CD14-positive monocyte (primary cell): Measurements from ENCODE around the gene RAB24. TPM values are rescaled to one million over a fixed set of nuclear protein-coding genes. Genes with fewer than 3 reads are reported as not detected.

Experiments used
- DNase-seq, 3 donors: peaks; one replicate each; pipeline ENCODE4 v3.0.0-alpha.2; 2011 to 2022
- H2AFZ ChIP-seq: 2 replicates; pipeline ENCODE4 v1.6.0; 2012; ENCODE audit warnings: mild to moderate bottlenecking, low read depth, low read length, inconsistent platforms; ENCODE audit not compliant: insufficient read depth, poor library complexity, severe bottlenecking
- H3K27ac ChIP-seq, 2 donors: 1 replicate in 1 of 2; 2 replicates in 1 of 2; pipeline ENCODE4 v1.5.1; 2012 to 2013; ENCODE audit warnings: low read length in 2 of 2, control low read depth in 1 of 2, inconsistent platforms in 1 of 2, low read depth in 1 of 2, mild to moderate bottlenecking in 1 of 2
- H3K27me3 ChIP-seq, 2 donors: one replicate each; pipeline versions ENCODE4 v1.6.0 to v1.6.1; 2011 to 2013; ENCODE audit warnings: low read length in 2 of 2; ENCODE audit not compliant: control insufficient read depth in 2 of 2, insufficient read depth in 2 of 2
- H3K36me3 ChIP-seq, 2 donors: replicated peaks in 1 of 2; 1 replicate in 1 of 2; 2 replicates in 1 of 2; pipeline versions ENCODE4 v1.5.1 to v1.6.1; 2012 to 2013; ENCODE audit warnings: low read length in 2 of 2, control low read depth in 1 of 2, inconsistent platforms in 1 of 2, mild to moderate bottlenecking in 1 of 2; ENCODE audit not compliant: insufficient read depth in 2 of 2, control insufficient read depth in 1 of 2
- H3K4me1 ChIP-seq, 2 donors: 1 replicate in 1 of 2; 2 replicates in 1 of 2; pipeline versions ENCODE4 v1.5.1 to v1.6.1; 2012 to 2013; ENCODE audit warnings: low read length in 2 of 2, control low read depth in 1 of 2, inconsistent platforms in 1 of 2, mild to moderate bottlenecking in 1 of 2, moderate library complexity in 1 of 2; ENCODE audit not compliant: insufficient read depth in 2 of 2, control insufficient read depth in 1 of 2
- H3K4me2 ChIP-seq: replicated peaks from 2 replicates; pipeline ENCODE3; 2012; ENCODE audit warnings: low read length, moderate library complexity, mild to moderate bottlenecking; ENCODE audit not compliant: poor library complexity, severe bottlenecking; ENCODE audit errors: extremely low read depth
- H3K4me3 ChIP-seq, 3 experiments: fragments of 200-600 bp in 1 of 3; sonication (generic) in 1 of 3; replicated peaks in 1 of 3; 1 replicate in 2 of 3; 2 replicates in 1 of 3; pipeline ENCODE4 v1.5.1; 2011 to 2013; ENCODE audit warnings: low read length in 3 of 3, mild to moderate bottlenecking in 3 of 3, control low read depth in 2 of 3, low read depth in 2 of 3, inconsistent platforms in 1 of 3, moderate library complexity in 1 of 3
- H3K79me2 ChIP-seq: 2 replicates; pipeline ENCODE4 v1.6.0; 2012; ENCODE audit warnings: mild to moderate bottlenecking, control low read depth, inconsistent platforms, low read length, moderate library complexity; ENCODE audit not compliant: insufficient read depth
- H3K9ac ChIP-seq: 2 replicates; pipeline ENCODE4 v1.6.0; 2017; ENCODE audit warnings: low read length, mild to moderate bottlenecking; ENCODE audit not compliant: insufficient read depth, poor library complexity, severe bottlenecking
- H3K9me3 ChIP-seq, 2 donors: replicated peaks in 1 of 2; 1 replicate in 1 of 2; 2 replicates in 1 of 2; pipeline versions ENCODE4 v1.5.1 to v1.6.1; 2012 to 2013; ENCODE audit warnings: low read length in 2 of 2, control low read depth in 1 of 2; ENCODE audit not compliant: control insufficient read depth in 1 of 2, insufficient read depth in 1 of 2
- H4K20me1 ChIP-seq: 2 replicates; pipeline ENCODE4 v1.6.0; 2012; ENCODE audit warnings: mild to moderate bottlenecking, low read length, control low read depth, moderate library complexity; ENCODE audit not compliant: insufficient read depth
- H3K27ac Mint-ChIP-seq, 7 donors: one replicate each; pipeline ENCODE4 v1.8.0; 2020; ENCODE audit warnings: mild to moderate bottlenecking in 7 of 7, mixed read lengths in 7 of 7, moderate library complexity in 6 of 7, inconsistent platforms in 2 of 7
- H3K27me3 Mint-ChIP-seq, 3 donors: one replicate each; pipeline ENCODE4 v1.8.0; 2021 to 2022; ENCODE audit warnings: low read depth in 3 of 3, mild to moderate bottlenecking in 3 of 3, mixed read lengths in 3 of 3, moderate library complexity in 3 of 3, inconsistent platforms in 1 of 3
- H3K36me3 Mint-ChIP-seq, 2 donors: one replicate each; pipeline ENCODE4 v1.8.0; 2020; ENCODE audit warnings: mixed read lengths in 2 of 2, inconsistent platforms in 1 of 2, mild to moderate bottlenecking in 1 of 2
- H3K4me1 Mint-ChIP-seq: one replicate; pipeline ENCODE4 v1.8.0; 2020; ENCODE audit warnings: mild to moderate bottlenecking, mixed read lengths
- H3K4me3 Mint-ChIP-seq, 2 donors: one replicate each; pipeline ENCODE4 v1.8.0; 2020; ENCODE audit warnings: mild to moderate bottlenecking in 2 of 2, mixed read lengths in 2 of 2, moderate library complexity in 1 of 2
- H3K9me3 Mint-ChIP-seq, 7 donors: one replicate each; pipeline ENCODE4 v1.8.0; 2020 to 2022; ENCODE audit warnings: mixed read lengths in 7 of 7, mild to moderate bottlenecking in 6 of 7, moderate library complexity in 6 of 7, inconsistent platforms in 2 of 7
- CTCF ChIP-seq: fragments of 200-600 bp; IDR thresholded peaks from one replicate; pipeline ENCODE4 v1.8.0; 2022; ENCODE audit warnings: antibody characterized with exemption, mild to moderate bottlenecking
- WGBS: methylation state at CpG from one replicate; pipeline ENCODE4 v1.1.5; 2013; ENCODE audit warnings: missing lambda C conversion rate; ENCODE audit not compliant: insufficient coverage; 5-methylcytosine and 5-hydroxymethylcytosine counted together
- intact Hi-C, 2 donors: fragments of 100-400 bp; cut with micrococcal nuclease; formaldehyde crosslinking; loops; one replicate each; pipeline versions ENCODE4 v1.15.0 to v1.15.1; 2023
- polyA plus RNA-seq, 3 donors: library from polyadenylated mRNA; depleted of rRNA in 1 of 3; unstranded in 2 of 3; stranded (reverse) in 1 of 3; fragments of 300-500 nt in 2 of 3; fragments of >200 nt in 1 of 3; fragmentation: Illumina TruSeq in 2 of 3; gene quantifications; 1 replicate in 2 of 3; 2 replicates in 1 of 3; pipeline ENCODE4 v1.2.3, GENCODE V29; 2012 to 2021

Gene RAB24
- polyA plus RNA-seq, 3 donors, result 74.3 to 465 (median 94.4) TPM

- peak overlapping the region; percentile 67 to 99 (median 96) for H3K27ac Mint-ChIP-seq
- intact Hi-C loops, result loop anchor here in 1 of 2 donors (5.0 to 10.0 kb wide), 3 partner anchors 44 to 286 kb away; partner anchors contain the start of genes LMAN2 and TMED9
- Histone ChIP-seq H3K79me2 (peaks cover 90% of the 10 kb centered on the region), H4K20me1 (peaks cover 65% of the 10 kb centered on the region), H3K4me1 (peaks cover 90 to 98% of the 10 kb centered on the region in 2 donors), H3K4me3 (peak overlapping the region in 1 of 3 experiments; percentile 97), H3K9me3 (no peaks in the 10 kb centered on the region), H3K9ac (no peak overlapping the region), H3K27me3 (no peaks in the 10 kb centered on the region), H3K36me3 (peaks cover 17 to 19% of the 10 kb centered on the region in 2 donors), H3K27ac (peak overlapping the region; percentile 95 to 98), H2AFZ (no peak overlapping the region), H3K4me2 (peak overlapping the region; percentile 100)
- H3K9me3 Mint-ChIP-seq, result peaks cover 0 to 3% (median 0%) of the 10 kb centered on the region in 7 donors
- WGBS, result 85% methylated on average over 9 of the region's 11 CpGs
- H3K4me3 Mint-ChIP-seq, result peak overlapping the region; percentile 27 to 43
- no peak for DNase-seq
- H3K4me1 Mint-ChIP-seq, result peaks cover 83% of the 10 kb centered on the region
- no peak for TF ChIP-seq CTCF
- peaks cover 24 to 38% of the 10 kb centered on the region in 2 donors for H3K36me3 Mint-ChIP-seq
- peaks cover 0 to under 1% (median 0%) of the 10 kb centered on the region in 3 donors for H3K27me3 Mint-ChIP-seq
Measured at GRCh38 chr5:177308740-177309139, 5.2 kb upstream of the RAB24 start.

GRCh38 chr5:177307544-177308363 is 4.2 kb upstream of the RAB24 start:
- TF ChIP-seq CTCF, result no peak
- Histone ChIP-seq H3K36me3 (peaks cover 17 to 19% of the 10 kb centered on the region in 2 donors), H3K79me2 (peaks cover 90% of the 10 kb centered on the region), H3K9me3 (no peaks in the 10 kb centered on the region), H3K4me3 (peak overlapping the region; percentile 39 to 97 (median 57)), H2AFZ (peak overlapping the region; percentile 54), H4K20me1 (peaks cover 56% of the 10 kb centered on the region), H3K4me1 (peaks cover 82 to 94% of the 10 kb centered on the region in 2 donors), H3K27me3 (no peaks in the 10 kb centered on the region), H3K4me2 (peak overlapping the region; percentile 88), H3K9ac (peak overlapping the region; percentile 87), H3K27ac (peak overlapping the region; percentile 95 to 98)
- Mint-ChIP-seq H3K36me3 (peaks cover 24 to 38% of the 10 kb centered on the region in 2 donors), H3K4me3 (peak overlapping the region; percentile 93 to 96), H3K27ac (peak overlapping the region; percentile 93 to 99 (median 98)), H3K9me3 (peaks cover 0 to 3% (median 0%) of the 10 kb centered on the region in 7 donors), H3K4me1 (peaks cover 74% of the 10 kb centered on the region), H3K27me3 (no peaks in the 10 kb centered on the region)
- intact Hi-C loops, result loop anchor here in 1 of 2 donors (5.0 to 10.0 kb wide), 3 partner anchors 45 to 287 kb away; partner anchors contain the start of genes LMAN2 and TMED9
- no peak for DNase-seq
- 28% methylated on average over 38 of the region's 43 CpGs for WGBS
